Astrocyte (in vitro differentiated cells and primary cell): ENCODE results near the gene GPR137B. TPM values are rescaled to one million over a fixed set of nuclear protein-coding genes. Genes with fewer than 3 reads are reported as not detected.

Experiments used
- DNase-seq: peaks from one replicate; pipeline ENCODE4 v3.0.0-alpha.2; 2010; ENCODE audit warnings: low read depth
- FAIRE-seq: peaks from 2 replicates; lab custom pipeline; 2011; peaks lifted over from hg19 to GRCh38; lab: Jason Lieb, UNC
- H2AFZ ChIP-seq: 2 replicates; pipeline ENCODE4 v1.6.0; 2012; ENCODE audit warnings: low read depth, low read length, inconsistent platforms
- H3K27ac ChIP-seq: 2 replicates; pipeline ENCODE4 v1.5.1; 2011; ENCODE audit warnings: low read depth, low read length, inconsistent platforms
- H3K27me3 ChIP-seq: 2 replicates; pipeline ENCODE4 v1.6.0; 2011; ENCODE audit warnings: low read length, inconsistent platforms; ENCODE audit not compliant: insufficient read depth
- H3K36me3 ChIP-seq: 2 replicates; pipeline ENCODE4 v1.5.1; 2011; ENCODE audit warnings: low read length, inconsistent platforms; ENCODE audit not compliant: insufficient read depth
- H3K4me1 ChIP-seq: 2 replicates; pipeline ENCODE4 v1.5.1; 2011; ENCODE audit warnings: low read length, inconsistent platforms; ENCODE audit not compliant: insufficient read depth
- H3K4me2 ChIP-seq: 2 replicates; pipeline ENCODE4 v1.6.0; 2012; ENCODE audit warnings: low read length, inconsistent platforms
- H3K4me3 ChIP-seq: 2 replicates; pipeline ENCODE4 v1.5.1; 2011; ENCODE audit warnings: low read depth, mild to moderate bottlenecking, low read length, inconsistent platforms; ENCODE audit not compliant: insufficient read depth
- H3K79me2 ChIP-seq: 2 replicates; pipeline ENCODE4 v1.6.0; 2012; ENCODE audit warnings: mild to moderate bottlenecking, low read length, inconsistent platforms; ENCODE audit not compliant: insufficient read depth
- H3K9ac ChIP-seq: 2 replicates; pipeline ENCODE4 v1.6.0; 2012; ENCODE audit warnings: mild to moderate bottlenecking, low read length, inconsistent platforms
- H3K9me3 ChIP-seq: 2 replicates; pipeline ENCODE4 v1.5.1; 2012; ENCODE audit warnings: low read depth, mild to moderate bottlenecking, low read length, inconsistent platforms; ENCODE audit not compliant: insufficient read depth
- H4K20me1 ChIP-seq: 2 replicates; pipeline ENCODE4 v1.6.0; 2012; ENCODE audit warnings: low read length, inconsistent platforms; ENCODE audit not compliant: insufficient read depth
- H3K27ac Mint-ChIP-seq: one replicate; pipeline ENCODE4 v1.8.0; 2021; ENCODE audit warnings: mild to moderate bottlenecking, mixed read lengths; ENCODE audit not compliant: unreplicated experiment
- H3K27me3 Mint-ChIP-seq: one replicate; pipeline ENCODE4 v1.8.0; 2021; ENCODE audit warnings: low read depth, mixed read lengths; ENCODE audit not compliant: unreplicated experiment
- H3K36me3 Mint-ChIP-seq: one replicate; pipeline ENCODE4 v1.8.0; 2021; ENCODE audit warnings: low read depth, mixed read lengths; ENCODE audit not compliant: unreplicated experiment
- H3K4me1 Mint-ChIP-seq: one replicate; pipeline ENCODE4 v1.8.0; 2021; ENCODE audit warnings: low read depth, mixed read lengths; ENCODE audit not compliant: unreplicated experiment
- H3K4me3 Mint-ChIP-seq: one replicate; pipeline ENCODE4 v1.8.0; 2021; ENCODE audit warnings: mild to moderate bottlenecking, moderate library complexity, mixed read lengths; ENCODE audit not compliant: unreplicated experiment
- H3K9me3 Mint-ChIP-seq: one replicate; pipeline ENCODE4 v1.8.0; 2021; ENCODE audit warnings: mild to moderate bottlenecking, mixed read lengths; ENCODE audit not compliant: unreplicated experiment
- EZH2 ChIP-seq: IDR thresholded peaks from 2 replicates; pipeline ENCODE4 v1.6.1; 2012; ENCODE audit warnings: mild to moderate bottlenecking, low read length, inconsistent platforms; ENCODE audit not compliant: insufficient read depth
- total RNA-seq: library from RNA; stranded (reverse); gene quantifications from 2 replicates; pipeline ENCODE4 v1.2.1, GENCODE V29; 2021
- TF ChIP-seq, protein P1 (sequence below): IDR thresholded peaks from 2 replicates; pipeline ENCODE4 v1.5.1; 2011; ENCODE audit warnings: low read depth, mild to moderate bottlenecking, inconsistent platforms, low read length, moderate library complexity; ENCODE audit not compliant: insufficient read depth

Gene GPR137B
- total RNA-seq, 1 donor from 2014 or later: 12.9 TPM

GRCh38 chr1:236111527-236112331, 30.6 kb upstream of the GPR137B start:
- Histone ChIP-seq H3K4me1 (no peaks in the 10 kb centered on the region), H3K9ac (no peak overlapping the region), H3K36me3 (no peaks in the 10 kb centered on the region), H2AFZ (no peak overlapping the region), H4K20me1 (no peaks in the 10 kb centered on the region), H3K27ac (no peak overlapping the region), H3K4me2 (no peak overlapping the region), H3K4me3 (no peak overlapping the region), H3K9me3 (no peaks in the 10 kb centered on the region), H3K79me2 (no peaks in the 10 kb centered on the region), H3K27me3 (no peaks in the 10 kb centered on the region)
- FAIRE-seq: no peak
- Mint-ChIP-seq H3K27ac (no peak overlapping the region), H3K4me1 (no peaks in the 10 kb centered on the region), H3K4me3 (no peak overlapping the region), H3K27me3 (no peaks in the 10 kb centered on the region), H3K36me3 (peaks cover 3% of the 10 kb centered on the region), H3K9me3 (no peaks in the 10 kb centered on the region)
- TF ChIP-seq EZH2: no peak
- TF ChIP-seq, protein P1, sequence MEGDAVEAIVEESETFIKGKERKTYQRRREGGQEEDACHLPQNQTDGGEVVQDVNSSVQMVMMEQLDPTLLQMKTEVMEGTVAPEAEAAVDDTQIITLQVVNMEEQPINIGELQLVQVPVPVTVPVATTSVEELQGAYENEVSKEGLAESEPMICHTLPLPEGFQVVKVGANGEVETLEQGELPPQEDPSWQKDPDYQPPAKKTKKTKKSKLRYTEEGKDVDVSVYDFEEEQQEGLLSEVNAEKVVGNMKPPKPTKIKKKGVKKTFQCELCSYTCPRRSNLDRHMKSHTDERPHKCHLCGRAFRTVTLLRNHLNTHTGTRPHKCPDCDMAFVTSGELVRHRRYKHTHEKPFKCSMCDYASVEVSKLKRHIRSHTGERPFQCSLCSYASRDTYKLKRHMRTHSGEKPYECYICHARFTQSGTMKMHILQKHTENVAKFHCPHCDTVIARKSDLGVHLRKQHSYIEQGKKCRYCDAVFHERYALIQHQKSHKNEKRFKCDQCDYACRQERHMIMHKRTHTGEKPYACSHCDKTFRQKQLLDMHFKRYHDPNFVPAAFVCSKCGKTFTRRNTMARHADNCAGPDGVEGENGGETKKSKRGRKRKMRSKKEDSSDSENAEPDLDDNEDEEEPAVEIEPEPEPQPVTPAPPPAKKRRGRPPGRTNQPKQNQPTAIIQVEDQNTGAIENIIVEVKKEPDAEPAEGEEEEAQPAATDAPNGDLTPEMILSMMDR: no peak
- DNase-seq: no peak

DNA sequence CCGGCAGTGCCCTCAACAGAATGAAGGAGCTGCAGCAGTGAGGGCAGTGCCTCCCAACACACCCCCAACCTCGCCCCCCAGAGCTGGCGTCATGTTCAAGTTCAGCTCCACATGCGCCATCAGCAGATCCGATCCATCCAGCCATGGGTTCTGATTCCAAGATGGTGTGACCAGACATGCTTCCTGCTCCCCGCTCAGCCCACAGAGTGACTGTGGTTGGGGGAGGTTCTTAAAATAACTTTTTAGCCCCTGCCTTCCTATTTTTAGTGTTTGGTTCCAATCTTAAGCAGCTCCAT, 30.1 kb upstream of the GPR137B start:
- Histone ChIP-seq H3K4me2 (no peak overlapping the region), H2AFZ (no peak overlapping the region), H3K4me1 (no peaks in the 10 kb centered on the region), H4K20me1 (no peaks in the 10 kb centered on the region), H3K79me2 (no peaks in the 10 kb centered on the region), H3K27ac (no peak overlapping the region), H3K27me3 (no peaks in the 10 kb centered on the region), H3K9ac (no peak overlapping the region), H3K4me3 (no peak overlapping the region), H3K9me3 (no peaks in the 10 kb centered on the region), H3K36me3 (no peaks in the 10 kb centered on the region)
- H3K27me3 Mint-ChIP-seq: no peaks in the 10 kb centered on the region
- no peak overlapping the region for H3K27ac Mint-ChIP-seq
- DNase-seq (no peak), FAIRE-seq (no peak)
- no peaks in the 10 kb centered on the region for H3K4me1 Mint-ChIP-seq
- H3K9me3 Mint-ChIP-seq: no peaks in the 10 kb centered on the region
- H3K4me3 Mint-ChIP-seq: no peak overlapping the region
- H3K36me3 Mint-ChIP-seq: peaks cover 3% of the 10 kb centered on the region
- TF ChIP-seq EZH2: no peak
- TF ChIP-seq, protein P1: no peak

- Mint-ChIP-seq H3K27ac (no peak overlapping the region), H3K36me3 (peaks cover 3% of the 10 kb centered on the region), H3K27me3 (no peaks in the 10 kb centered on the region), H3K9me3 (no peaks in the 10 kb centered on the region), H3K4me1 (no peaks in the 10 kb centered on the region), H3K4me3 (no peak overlapping the region)
- Histone ChIP-seq H3K4me2 (no peak overlapping the region), H3K9ac (no peak overlapping the region), H3K27me3 (no peaks in the 10 kb centered on the region), H2AFZ (no peak overlapping the region), H3K36me3 (no peaks in the 10 kb centered on the region), H3K27ac (no peak overlapping the region), H3K79me2 (no peaks in the 10 kb centered on the region), H3K4me1 (no peaks in the 10 kb centered on the region), H3K9me3 (no peaks in the 10 kb centered on the region), H3K4me3 (no peak overlapping the region), H4K20me1 (no peaks in the 10 kb centered on the region)
- TF ChIP-seq, protein P1: no peak
- no peak for TF ChIP-seq EZH2
- no peak for DNase-seq
- no peak for FAIRE-seq
Observed at GRCh38 chr1:236113324-236114032, 28.9 kb upstream of the GPR137B start.
